T-helper 9 cell (primary cell): ENCODE results near the gene FGFR4.
"Not testable (repeated sequence)": the region's sequence is repeated elsewhere in the genome, so short reads cannot be mapped to it uniquely, and the experiment has no call there.

Experiments used
- DNase-seq: peaks from one replicate; pipeline ENCODE4 v3.0.0-alpha.2; 2020
- total RNA-seq, 2 donors: gene quantifications; one replicate each; lab custom pipeline; 2026; lab: John Stamatoyannopoulos, UW

FGFR4 gene
- 1.2 to 2.0 reads per million in 2 donors for total RNA-seq

GRCh38 chr5:177086654-177087397 lies at the start of gene FGFR4:
Gene FGFR4 (plus strand): TSS chr5:177086915. CDS start chr5:177089603, 2,688 bp downstream.
- peak; percentile 64 for DNase-seq

- no peak for DNase-seq
Observed at GRCh38 chr5:177036921-177037320, 49.8 kb upstream of the FGFR4 start.

- DNase-seq, result no peak
Observed at GRCh38 chr5:177040814-177041420, 45.8 kb upstream of the FGFR4 start.

- DNase-seq, result no peak
Observed at GRCh38 chr5:177041936-177042335, 44.8 kb upstream of the FGFR4 start.

- DNase-seq, result no peak
Observed at GRCh38 chr5:177043114-177043513, 43.6 kb upstream of the FGFR4 start.

- no peak for DNase-seq
Observed at GRCh38 chr5:177043958-177044357, 42.8 kb upstream of the FGFR4 start.

GRCh38 chr5:177044641-177045040 lies 42.1 kb upstream of the FGFR4 start:
- DNase-seq, result no peak

- DNase-seq, result no peak
Observed at GRCh38 chr5:177045631-177046030, 41.1 kb upstream of the FGFR4 start.

GRCh38 chr5:177048531-177048930 lies 38.2 kb upstream of the FGFR4 start:
- not testable (repeated sequence) for DNase-seq

- no peak for DNase-seq
Observed at GRCh38 chr5:177049285-177049684, 37.4 kb upstream of the FGFR4 start.

GRCh38 chr5:177064500-177065277 lies 22.0 kb upstream of the FGFR4 start:
- DNase-seq, result no peak

- no peak for DNase-seq
Observed at GRCh38 chr5:177065491-177065890, 21.2 kb upstream of the FGFR4 start.

GRCh38 chr5:177066224-177066623 lies 20.5 kb upstream of the FGFR4 start:
- DNase-seq, result no peak

GRCh38 chr5:177067503-177067902 lies 19.2 kb upstream of the FGFR4 start:
- DNase-seq, result no peak

GRCh38 chr5:177070536-177071191 lies 16.1 kb upstream of the FGFR4 start:
- no peak for DNase-seq

- DNase-seq, result peak; percentile 52
Observed at GRCh38 chr5:177071666-177072385, 14.9 kb upstream of the FGFR4 start.

GRCh38 chr5:177077335-177077734 lies 9.4 kb upstream of the FGFR4 start:
- no peak for DNase-seq

- DNase-seq, result no peak
Observed at GRCh38 chr5:177079606-177080005, 7.1 kb upstream of the FGFR4 start.

GRCh38 chr5:177080265-177080664 lies 6.5 kb upstream of the FGFR4 start:
- no peak for DNase-seq

- no peak for DNase-seq
Observed at GRCh38 chr5:177081859-177082258, 4.9 kb upstream of the FGFR4 start.

GRCh38 chr5:177083357-177083756 lies 3.4 kb upstream of the FGFR4 start:
- DNase-seq, result no peak

GRCh38 chr5:177084175-177084574 lies 2.5 kb upstream of the FGFR4 start:
- no peak for DNase-seq
